HepG2 (cell line): Measurements from ENCODE around the gene ABHD3. TPM values are rescaled to one million over a fixed set of nuclear protein-coding genes. Genes with fewer than 3 reads are reported as not detected.

Experiments
- ATAC-seq: fragments of 200-7000 bp; cut with Tn5 transposase; 3 replicates; pipeline ENCODE4 v1.9.1; 2020; ENCODE audit warnings: mild to moderate bottlenecking, moderate library complexity
- BruUV-seq: library from RNA; stranded (reverse); fragments of 400-500 nt; replicated peaks from 2 replicates; lab custom pipeline; 2021; lab: Mats Ljungman, UMichigan
- CTCF ChIA-PET: fragments of 300-600 bp; formaldehyde crosslinking; extraction: SDS; loops from one replicate; lab custom pipeline; 2021; ENCODE audit warnings: low total read pairs, inconsistent platforms, low intra/inter-chr PET ratio; lab: Yijun Ruan, JAX
- POLR2A ChIA-PET: fragments of 350-600 bp; sonication (Branson Sonifier 250); formaldehyde crosslinking; loops from one replicate; lab custom pipeline; 2020; ENCODE audit warnings: antibody characterized with exemption, inconsistent platforms; lab: Yijun Ruan, JAX
- DNase-seq: peaks from one replicate; pipeline ENCODE4 v3.0.0-alpha.2; 2015; ENCODE audit warnings: low spot score
- FAIRE-seq: peaks from 3 replicates; lab custom pipeline; 2011; peaks lifted over from hg19 to GRCh38; lab: Jason Lieb, UNC
- H2AFZ ChIP-seq: one replicate; pipeline ENCODE4 v1.6.1; 2011; ENCODE audit warnings: low read length, inconsistent platforms
- H3K27ac ChIP-seq: fragments of 300-600 bp; 3 replicates; pipeline ENCODE4 v1.8.0; 2011; ENCODE audit warnings: mixed run types, mild to moderate bottlenecking, mixed read lengths, low read length, inconsistent platforms; ENCODE audit not compliant: insufficient read depth; ENCODE audit errors: extremely low read length
- H3K27me3 ChIP-seq, 2 experiments: fragments of 200-600 bp in 1 of 2; 2 replicates in 1 of 2; 3 replicates in 1 of 2; pipeline versions ENCODE4 v1.6.0 to v1.8.0; 2011; ENCODE audit warnings: low read length in 2 of 2, mild to moderate bottlenecking in 2 of 2, moderate library complexity in 2 of 2, inconsistent platforms in 1 of 2; ENCODE audit not compliant: insufficient read depth in 2 of 2, control insufficient read depth in 1 of 2
- H3K36me3 ChIP-seq, 2 experiments: fragments of 200-600 bp in 1 of 2; replicated peaks in 1 of 2; 2 replicates in 1 of 2; 3 replicates in 1 of 2; pipeline versions ENCODE4 v1.5.1 to v1.8.0; 2011; ENCODE audit warnings: low read length in 2 of 2, inconsistent platforms in 1 of 2; ENCODE audit not compliant: insufficient read depth in 2 of 2, control insufficient read depth in 1 of 2
- H3K4me1 ChIP-seq: 2 replicates; pipeline ENCODE4 v1.5.1; 2012; ENCODE audit warnings: low read length, inconsistent platforms; ENCODE audit not compliant: insufficient read depth
- H3K4me2 ChIP-seq: 2 replicates; pipeline ENCODE4 v1.6.0; 2011; ENCODE audit warnings: low read depth, low read length, inconsistent platforms
- H3K4me3 ChIP-seq, 3 experiments: fragments of 200-600 bp in 1 of 3; sonication (generic), shearing (Covaris generic) in 1 of 3; replicated peaks in 1 of 3; 2 replicates each; pipeline ENCODE4 v1.5.1; 2011 to 2016; ENCODE audit warnings: low read length in 3 of 3, inconsistent platforms in 2 of 3, low read depth in 2 of 3, mild to moderate bottlenecking in 2 of 3, control low read depth in 1 of 3, mixed read lengths in 1 of 3; ENCODE audit not compliant: insufficient read depth in 1 of 3
- H3K79me2 ChIP-seq: one replicate; pipeline ENCODE4 v1.6.1; 2011; ENCODE audit warnings: low read length, inconsistent platforms; ENCODE audit not compliant: insufficient read depth
- H3K9ac ChIP-seq: 2 replicates; pipeline ENCODE4 v1.6.0; 2011; ENCODE audit warnings: mild to moderate bottlenecking, low read depth, low read length, inconsistent platforms; ENCODE audit not compliant: insufficient read depth
- H3K9me3 ChIP-seq: 2 replicates; pipeline ENCODE4 v1.5.1; 2012; ENCODE audit warnings: mild to moderate bottlenecking, low read length
- H4K20me1 ChIP-seq: 2 replicates; pipeline ENCODE4 v1.6.0; 2011; ENCODE audit warnings: inconsistent platforms, mild to moderate bottlenecking, low read length, moderate library complexity; ENCODE audit not compliant: insufficient read depth
- CBFB ChIP-seq: sonication (generic); formaldehyde crosslinking; IDR thresholded peaks from 2 replicates; pipeline ENCODE4 v1.4.0; 2020; ENCODE audit warnings: missing genetic modification reagents
- DMAP1 ChIP-seq: IDR thresholded peaks from 2 replicates; pipeline ENCODE4 v1.6.1; 2016
- GABPB1 ChIP-seq: IDR thresholded peaks from 2 replicates; pipeline ENCODE4 v1.6.1; 2016; ENCODE audit warnings: mild to moderate bottlenecking, missing genetic modification reagents, moderate library complexity, missing compliant biosample characterization
- NCOA5 ChIP-seq: sonication (generic); formaldehyde crosslinking; IDR thresholded peaks from 2 replicates; pipeline ENCODE4 v1.4.0; 2020; ENCODE audit warnings: missing genetic modification reagents
- ZNF136 ChIP-seq: sonication (generic); formaldehyde crosslinking; IDR thresholded peaks from 2 replicates; pipeline ENCODE4 v1.8.1; 2022; ENCODE audit warnings: low read depth, mild to moderate bottlenecking, moderate library complexity, missing genetic modification reagents
- ZNF235 ChIP-seq: sonication (generic); formaldehyde crosslinking; IDR thresholded peaks from 2 replicates; pipeline ENCODE4 v1.8.1; 2023; ENCODE audit warnings: mild to moderate bottlenecking, missing genetic modification reagents, borderline replicate concordance
- ZNF256 ChIP-seq: sonication (generic); formaldehyde crosslinking; conservative IDR thresholded peaks from 2 replicates; pipeline ENCODE4 v1.4.0; 2020; ENCODE audit warnings: missing genetic modification reagents
- ZNF674 ChIP-seq: sonication (generic); formaldehyde crosslinking; IDR thresholded peaks from 2 replicates; pipeline ENCODE4 v1.5.0; 2020; ENCODE audit warnings: low read depth, mild to moderate bottlenecking, missing genetic modification reagents
- ZNF879 ChIP-seq: sonication (generic); formaldehyde crosslinking; IDR thresholded peaks from 2 replicates; pipeline ENCODE4 v1.8.1; 2023; ENCODE audit warnings: missing genetic modification reagents
- WGBS: methylation state at CpG from one replicate; pipeline ENCODE4 v1.1.6; 2017; ENCODE audit warnings: low lambda C conversion rate; 5-methylcytosine and 5-hydroxymethylcytosine counted together
- in situ Hi-C: cut with HindIII; loops from 2 replicates; pipeline ENCODE4 v1.10.0; 2017; ENCODE audit warnings: low pct_unique_long_range_greater_than_20kb; ENCODE audit not compliant: extremely low pct_ligation_motif_present
- intact Hi-C: fragments of 100-400 bp; cut with micrococcal nuclease; formaldehyde crosslinking; loops from one replicate; pipeline ENCODE4 v1.10.0; 2022; ENCODE audit not compliant: unreplicated experiment
- polyA plus RNA-seq, 8 experiments: library from polyadenylated mRNA; depleted of rRNA in 3 of 8; stranded (reverse) in 7 of 8; unstranded in 1 of 8; fragments of >200 nt; fragmentation: Illumina TruSeq in 4 of 8; extraction: Trizol in 4 of 8; gene quantifications; 2 replicates each; pipeline versions ENCODE4 v1.2.1 to v1.2.3, GENCODE V29; 2011 to 2016; ENCODE audit warnings: low read depth in 4 of 8, missing spikeins in 1 of 8, mixed read lengths in 1 of 8; ENCODE audit not compliant: insufficient read depth in 1 of 8
- total RNA-seq, 5 experiments: library from RNA; depleted of rRNA; stranded (reverse); fragments of >200 nt; fragmentation: Illumina TruSeq; extraction: Trizol; gene quantifications; 2 replicates each; pipeline ENCODE4 v1.2.3, GENCODE V29; 2016; ENCODE audit warnings: low read depth in 1 of 5
- TF ChIP-seq, protein P1 (sequence below): sonication (generic); formaldehyde crosslinking; IDR thresholded peaks from 2 replicates; pipeline ENCODE4 v1.4.0; 2020; ENCODE audit warnings: missing genetic modification reagents, mild to moderate bottlenecking, borderline replicate concordance
- TF ChIP-seq, protein P2 (sequence below): sonication (generic); formaldehyde crosslinking; IDR thresholded peaks from 2 replicates; pipeline ENCODE4 v1.5.0; 2020; ENCODE audit warnings: mild to moderate bottlenecking, missing genetic modification reagents

The ABHD3 gene
- total and polyA plus RNA-seq, 2 of the 13 experiments (the other 11 are each of a cell fraction or from before 2014, with no cell fraction given), result 32.1 to 40.2 TPM

DNA sequence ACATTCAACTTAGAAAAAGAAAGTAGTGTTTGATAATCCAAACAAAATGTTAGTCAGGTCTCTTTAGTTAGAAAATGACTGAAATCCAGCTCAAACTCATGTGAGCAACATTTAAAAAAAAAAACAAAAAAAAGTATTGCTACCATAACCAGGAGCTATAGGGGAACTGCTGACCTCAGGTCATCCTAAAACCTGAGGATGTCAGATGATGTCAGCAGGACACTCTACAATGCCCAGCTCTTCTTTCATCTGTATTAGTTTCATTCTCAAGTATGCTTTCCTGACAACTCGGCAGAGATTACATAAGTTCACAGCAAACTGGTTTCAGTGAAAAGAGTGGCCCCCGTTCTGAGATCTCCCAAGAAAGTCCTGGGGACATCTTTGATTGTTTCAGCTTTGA, 99.9 kb downstream of the ABHD3 start:
- FAIRE-seq (no peak), DNase-seq (no peak), ATAC-seq (no peak)
- TF ChIP-seq GABPB1 (CRISPR knock-in tag) (no peak), ZNF136 (CRISPR knock-in tag) (no peak), ZNF235 (CRISPR knock-in tag) (no peak), NCOA5 (CRISPR knock-in tag) (no peak), ZNF879 (CRISPR knock-in tag) (no peak), CBFB (no peak), ZNF674 (CRISPR knock-in tag) (no peak), ZNF256 (CRISPR knock-in tag) (no peak), DMAP1 (CRISPR knock-in tag) (no peak)
- TF ChIP-seq, protein P1, sequence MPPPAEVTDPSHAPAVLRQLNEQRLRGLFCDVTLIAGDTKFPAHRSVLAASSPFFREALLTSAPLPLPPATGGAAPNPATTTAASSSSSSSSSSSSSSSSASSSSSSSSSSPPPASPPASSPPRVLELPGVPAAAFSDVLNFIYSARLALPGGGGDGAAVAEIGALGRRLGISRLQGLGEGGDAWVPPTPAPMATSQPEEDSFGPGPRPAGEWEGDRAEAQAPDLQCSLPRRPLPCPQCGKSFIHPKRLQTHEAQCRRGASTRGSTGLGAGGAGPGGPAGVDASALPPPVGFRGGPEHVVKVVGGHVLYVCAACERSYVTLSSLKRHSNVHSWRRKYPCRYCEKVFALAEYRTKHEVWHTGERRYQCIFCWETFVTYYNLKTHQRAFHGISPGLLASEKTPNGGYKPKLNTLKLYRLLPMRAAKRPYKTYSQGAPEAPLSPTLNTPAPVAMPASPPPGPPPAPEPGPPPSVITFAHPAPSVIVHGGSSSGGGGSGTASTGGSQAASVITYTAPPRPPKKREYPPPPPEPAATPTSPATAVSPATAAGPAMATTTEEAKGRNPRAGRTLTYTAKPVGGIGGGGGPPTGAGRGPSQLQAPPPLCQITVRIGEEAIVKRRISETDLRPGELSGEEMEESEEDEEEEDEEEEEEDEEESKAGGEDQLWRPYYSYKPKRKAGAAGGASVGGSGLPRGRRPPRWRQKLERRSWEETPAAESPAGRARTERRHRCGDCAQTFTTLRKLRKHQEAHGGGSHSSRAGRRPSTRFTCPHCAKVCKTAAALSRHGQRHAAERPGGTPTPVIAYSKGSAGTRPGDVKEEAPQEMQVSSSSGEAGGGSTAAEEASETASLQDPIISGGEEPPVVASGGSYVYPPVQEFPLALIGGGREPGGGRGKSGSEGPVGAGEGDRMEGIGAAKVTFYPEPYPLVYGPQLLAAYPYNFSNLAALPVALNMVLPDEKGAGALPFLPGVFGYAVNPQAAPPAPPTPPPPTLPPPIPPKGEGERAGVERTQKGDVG (CRISPR knock-in tag), result no peak
- TF ChIP-seq, protein P2, sequence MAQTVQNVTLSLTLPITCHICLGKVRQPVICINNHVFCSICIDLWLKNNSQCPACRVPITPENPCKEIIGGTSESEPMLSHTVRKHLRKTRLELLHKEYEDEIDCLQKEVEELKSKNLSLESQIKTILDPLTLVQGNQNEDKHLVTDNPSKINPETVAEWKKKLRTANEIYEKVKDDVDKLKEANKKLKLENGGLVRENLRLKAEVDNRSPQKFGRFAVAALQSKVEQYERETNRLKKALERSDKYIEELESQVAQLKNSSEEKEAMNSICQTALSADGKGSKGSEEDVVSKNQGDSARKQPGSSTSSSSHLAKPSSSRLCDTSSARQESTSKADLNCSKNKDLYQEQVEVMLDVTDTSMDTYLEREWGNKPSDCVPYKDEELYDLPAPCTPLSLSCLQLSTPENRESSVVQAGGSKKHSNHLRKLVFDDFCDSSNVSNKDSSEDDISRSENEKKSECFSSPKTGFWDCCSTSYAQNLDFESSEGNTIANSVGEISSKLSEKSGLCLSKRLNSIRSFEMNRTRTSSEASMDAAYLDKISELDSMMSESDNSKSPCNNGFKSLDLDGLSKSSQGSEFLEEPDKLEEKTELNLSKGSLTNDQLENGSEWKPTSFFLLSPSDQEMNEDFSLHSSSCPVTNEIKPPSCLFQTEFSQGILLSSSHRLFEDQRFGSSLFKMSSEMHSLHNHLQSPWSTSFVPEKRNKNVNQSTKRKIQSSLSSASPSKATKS (CRISPR knock-in tag), result no peak
- intact Hi-C loops (no loop called here), in situ Hi-C loops (no loop called here)
- no peaks in the 10 kb centered on the region; a peak in 1 of 5 replicates for H3K27me3 ChIP-seq
- 5% methylated on average over 2 of the region's 2 CpGs for WGBS
- H3K4me3 ChIP-seq, result no peak overlapping the region; a peak in 1 of 6 replicates
- no peak overlapping the region for H3K9ac ChIP-seq
- CTCF ChIA-PET, result no interaction called here
- BruUV-seq, result no TSS peak
- H3K36me3 ChIP-seq, result no peaks in the 10 kb centered on the region
- H2AFZ ChIP-seq, result no peak overlapping the region
- peaks cover 20% of the 10 kb centered on the region for H3K4me1 ChIP-seq
- H3K4me2 ChIP-seq, result peak overlapping the region; percentile 45
- no peaks in the 10 kb centered on the region for H3K9me3 ChIP-seq
- POLR2A ChIA-PET, result no interaction called here
- no peaks in the 10 kb centered on the region for H4K20me1 ChIP-seq
- H3K79me2 ChIP-seq, result peaks cover 2% of the 10 kb centered on the region
- no peak overlapping the region for H3K27ac ChIP-seq
